Aorta (tissue), 5 donors: ENCODE measurements around the gene TSSK2. TPM values are rescaled to one million over a fixed set of nuclear protein-coding genes. Genes with fewer than 3 reads are reported as not detected.

Source experiments
- ATAC-seq: fragments of 200-7000 bp; cut with Tn5 transposase; one replicate; pipeline ENCODE4 v1.9.1; 2022; ENCODE audit warnings: moderate library complexity; ENCODE audit not compliant: low FRiP score
- DNase-seq, 2 donors: peaks; one replicate each; pipeline ENCODE4 v3.0.0-alpha.2; 2020
- H3K27ac ChIP-seq, 2 donors: one replicate each; pipeline ENCODE4 v1.5.1; 2013; ENCODE audit warnings: low read length in 2 of 2, mild to moderate bottlenecking in 2 of 2, moderate library complexity in 2 of 2, control low read depth in 1 of 2, inconsistent platforms in 1 of 2, low read depth in 1 of 2
- H3K27me3 ChIP-seq, 2 donors: one replicate each; pipeline ENCODE4 v1.6.1; 2013; ENCODE audit warnings: control low read depth in 1 of 2, low read length in 1 of 2, mild to moderate bottlenecking in 1 of 2, moderate library complexity in 1 of 2; ENCODE audit not compliant: insufficient read depth in 2 of 2, control insufficient read depth in 1 of 2
- H3K36me3 ChIP-seq, 2 donors: one replicate each; pipeline ENCODE4 v1.6.1; 2013; ENCODE audit warnings: control low read depth in 1 of 2, low read length in 1 of 2, mild to moderate bottlenecking in 1 of 2; ENCODE audit not compliant: insufficient read depth in 2 of 2, control insufficient read depth in 1 of 2
- H3K4me1 ChIP-seq, 2 donors: one replicate each; pipeline ENCODE4 v1.6.1; 2013; ENCODE audit warnings: low read length in 2 of 2, control low read depth in 1 of 2, mild to moderate bottlenecking in 1 of 2, moderate library complexity in 1 of 2; ENCODE audit not compliant: insufficient read depth in 2 of 2, control insufficient read depth in 1 of 2
- H3K4me3 ChIP-seq, 2 donors: one replicate each; pipeline ENCODE4 v1.5.1; 2013; ENCODE audit warnings: low read length in 2 of 2, control low read depth in 1 of 2, mild to moderate bottlenecking in 1 of 2
- H3K9me3 ChIP-seq: one replicate; pipeline ENCODE4 v1.6.1; 2013; ENCODE audit warnings: mild to moderate bottlenecking, low read length; ENCODE audit not compliant: control insufficient read depth
- WGBS, 2 donors: extraction: QIAGEN DNeasy Blood & Tissue Kit; methylation state at CpG; one replicate each; pipeline ENCODE4 v1.1.7; 2013; 5-methylcytosine and 5-hydroxymethylcytosine counted together
- intact Hi-C, 2 donors: fragments of 100-400 bp; cut with DNase I; formaldehyde crosslinking; loops; one replicate each; pipeline versions ENCODE4 v1.14.2 to v1.15.0; 2022
- polyA plus RNA-seq, 2 donors: library from polyadenylated mRNA; stranded (reverse); fragments of 200-250 nt; gene quantifications; one replicate each; pipeline ENCODE4 v1.2.3, GENCODE V29; 2013
- total RNA-seq, 2 donors: library from RNA; stranded (reverse); fragmentation: NEBNext Ultra II Directional; extraction: Animal tissue kit (Norgen Biotek cat#: 25700); gene quantifications; one replicate each; pipeline ENCODE4 v1.2.1, GENCODE V29; 2021
- donor health status: healthy with polysubstance abuse.
- donor health status: Bipolar disorder and iron deficiency.
- donor health status: DM: no; HTN: no; CAD: no.
- donor health status: DM: no; HTN: no; CAD: no.
- donor health status: DM: yes; HTN: yes; CAD: no.

Gene TSSK2
- total and polyA plus RNA-seq, 4 donors = 0.08 to 0.50 TPM; not detected in 2

- Histone ChIP-seq H3K4me3 (no peak overlapping the region), H3K27ac (no peak overlapping the region), H3K27me3 (no peaks in the 10 kb centered on the region), H3K36me3 (no peaks in the 10 kb centered on the region), H3K4me1 (no peaks in the 10 kb centered on the region), H3K9me3 (no peaks in the 10 kb centered on the region)
- 95% methylated on average over 14 of the region's 14 CpGs for WGBS, 2 donors
- DNase-seq = no peak
- intact Hi-C loops = no loop called here
- ATAC-seq = no peak
Observed at GRCh38 chr22:19088866-19089595, 42.1 kb upstream of the TSSK2 start.

GRCh38 chr22:19090183-19090582 lies 40.9 kb upstream of the TSSK2 start:
- intact Hi-C loops = no loop called here
- no peak overlapping the region for H3K4me3 ChIP-seq
- H3K36me3 ChIP-seq = no peaks in the 10 kb centered on the region
- ATAC-seq = no peak
- no peaks in the 10 kb centered on the region for H3K4me1 ChIP-seq
- DNase-seq = no peak
- H3K9me3 ChIP-seq = no peaks in the 10 kb centered on the region
- WGBS, 2 donors = 90 to 91% methylated on average over 2 of the region's 2 CpGs
- H3K27ac ChIP-seq = no peak overlapping the region
- no peaks in the 10 kb centered on the region for H3K27me3 ChIP-seq

- 62 to 94% methylated on average over 3 of the region's 3 CpGs for WGBS, 2 donors
- no peaks in the 10 kb centered on the region for H3K27me3 ChIP-seq
Observed at GRCh38 chr22:19090586-19091127, 40.5 kb upstream of the TSSK2 start.

GRCh38 chr22:19092725-19093124 lies 38.4 kb upstream of the TSSK2 start:
- intact Hi-C loops = no loop called here
- Histone ChIP-seq H3K27ac (no peak overlapping the region), H3K4me1 (no peaks in the 10 kb centered on the region), H3K27me3 (no peaks in the 10 kb centered on the region), H3K9me3 (no peaks in the 10 kb centered on the region), H3K36me3 (no peaks in the 10 kb centered on the region), H3K4me3 (no peak overlapping the region)
- no peak for ATAC-seq
- WGBS, 2 donors = 90 to 97% methylated on average over 4 of the region's 4 CpGs
- no peak for DNase-seq

More at GRCh38 chr22:19090586-19091127, 40.5 kb upstream of the TSSK2 start:
- ATAC-seq (no peak), DNase-seq (no peak)
- H3K4me3 ChIP-seq = no peak overlapping the region
- H3K36me3 ChIP-seq = no peaks in the 10 kb centered on the region
- intact Hi-C loops = no loop called here
- H3K9me3 ChIP-seq = no peaks in the 10 kb centered on the region
- H3K4me1 ChIP-seq = no peaks in the 10 kb centered on the region
- H3K27ac ChIP-seq = no peak overlapping the region

- no peak overlapping the region for H3K4me3 ChIP-seq
- H3K27me3 ChIP-seq = no peaks in the 10 kb centered on the region
- intact Hi-C loops = no loop called here
- 92 to 96% methylated on average over 4 of the region's 4 CpGs for WGBS, 2 donors
- H3K27ac ChIP-seq = no peak overlapping the region
- no peaks in the 10 kb centered on the region for H3K9me3 ChIP-seq
- DNase-seq (no peak), ATAC-seq (no peak)
- no peaks in the 10 kb centered on the region for H3K4me1 ChIP-seq
- H3K36me3 ChIP-seq = peaks cover 0 to 2% of the 10 kb centered on the region in 2 donors
Observed at GRCh38 chr22:19094393-19094997, 36.6 kb upstream of the TSSK2 start.

- no peaks in the 10 kb centered on the region for H3K9me3 ChIP-seq
- intact Hi-C loops = no loop called here
- ATAC-seq (no peak), DNase-seq (no peak)
- H3K4me3 ChIP-seq = no peak overlapping the region
- WGBS, 2 donors = 94 to 100% methylated on average over 1 of the region's 1 CpG
- no peaks in the 10 kb centered on the region for H3K4me1 ChIP-seq
- no peak overlapping the region for H3K27ac ChIP-seq
- peaks cover 0 to 2% of the 10 kb centered on the region in 2 donors for H3K36me3 ChIP-seq
- H3K27me3 ChIP-seq = no peaks in the 10 kb centered on the region
Observed at GRCh38 chr22:19096555-19096954, 34.6 kb upstream of the TSSK2 start.

- WGBS, 2 donors = 71 to 74% methylated on average over 3 of the region's 3 CpGs
- ATAC-seq (no peak), DNase-seq (no peak)
- Histone ChIP-seq H3K27me3 (no peaks in the 10 kb centered on the region), H3K36me3 (peaks cover 0 to 2% of the 10 kb centered on the region in 2 donors), H3K4me1 (no peaks in the 10 kb centered on the region), H3K9me3 (no peaks in the 10 kb centered on the region), H3K27ac (no peak overlapping the region), H3K4me3 (no peak overlapping the region)
- intact Hi-C loops = no loop called here
Observed at GRCh38 chr22:19097518-19097917, 33.6 kb upstream of the TSSK2 start.

GRCh38 chr22:19098157-19098556 lies 33.0 kb upstream of the TSSK2 start:
- WGBS, 2 donors = 54 to 68% methylated on average over 4 of the region's 4 CpGs
- intact Hi-C loops = no loop called here
- DNase-seq = no peak
- H3K27ac ChIP-seq = no peak overlapping the region
- no peaks in the 10 kb centered on the region for H3K27me3 ChIP-seq
- H3K36me3 ChIP-seq = peaks cover 0 to 2% of the 10 kb centered on the region in 2 donors
- no peak overlapping the region for H3K4me3 ChIP-seq
- no peaks in the 10 kb centered on the region for H3K4me1 ChIP-seq
- H3K9me3 ChIP-seq = no peaks in the 10 kb centered on the region
- ATAC-seq = no peak
